Ishikawa (cell line): ENCODE data around the gene P3H1.

ENCODE experiments used
- CEBPB ChIP-seq: IDR thresholded peaks from 2 replicates; pipeline ENCODE4 v1.6.1; 2012
- CREB1 ChIP-seq: IDR thresholded peaks from 2 replicates; pipeline ENCODE4 v1.6.1; 2012; ENCODE audit warnings: low read depth
- EGR1 ChIP-seq: IDR thresholded peaks from 2 replicates; pipeline ENCODE4 v1.6.1; 2012
- FOXM1 ChIP-seq: IDR thresholded peaks from 2 replicates; pipeline ENCODE4 v1.6.1; 2012; ENCODE audit warnings: low read depth, borderline replicate concordance
- RAD21 ChIP-seq: IDR thresholded peaks from 2 replicates; pipeline ENCODE4 v1.6.1; 2012; ENCODE audit warnings: low read depth
- TF ChIP-seq, protein P1 (sequence below): IDR thresholded peaks from 2 replicates; pipeline ENCODE4 v1.6.1; 2012; ENCODE audit warnings: low read depth, mild to moderate bottlenecking

DNA sequence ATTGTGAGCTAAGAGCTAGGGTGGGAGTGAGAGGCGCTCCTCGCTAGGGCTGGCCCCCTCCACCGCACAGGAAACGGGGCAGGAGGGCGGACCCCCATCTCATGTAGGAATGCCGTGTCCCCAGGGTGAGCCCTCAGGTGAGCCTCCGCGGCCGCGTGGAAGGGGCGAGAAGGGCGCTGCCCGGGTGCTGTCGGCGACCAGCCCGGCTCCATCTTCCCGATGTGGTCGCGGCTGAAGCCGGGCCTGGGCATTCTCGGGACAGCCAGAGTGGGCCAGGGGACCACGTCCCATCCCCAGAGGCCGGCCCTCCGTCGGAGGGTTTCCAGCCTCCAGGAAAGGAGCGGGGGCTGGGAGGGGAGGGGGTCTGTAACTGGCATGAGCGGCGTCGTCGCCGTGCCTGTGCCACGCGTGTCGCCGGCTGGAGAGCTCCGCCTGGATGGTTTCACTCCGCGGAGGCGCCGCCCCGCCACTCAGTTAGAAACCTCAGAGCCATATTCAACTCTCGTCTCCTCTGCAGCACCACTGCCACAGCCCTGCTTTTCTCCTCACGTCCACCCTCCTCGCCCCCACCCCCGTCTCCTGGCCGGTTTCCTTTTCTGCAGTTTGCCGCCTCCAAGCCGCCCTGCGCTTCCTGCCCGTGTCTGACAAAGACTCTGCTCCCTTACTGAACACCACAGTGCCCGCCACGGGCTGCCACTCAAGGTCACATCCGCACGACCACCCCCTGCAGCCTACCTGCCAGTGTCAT lies 18.3 kb upstream of the P3H1 start, which contains the start of gene TMEM269:
- TF ChIP-seq, protein P1, sequence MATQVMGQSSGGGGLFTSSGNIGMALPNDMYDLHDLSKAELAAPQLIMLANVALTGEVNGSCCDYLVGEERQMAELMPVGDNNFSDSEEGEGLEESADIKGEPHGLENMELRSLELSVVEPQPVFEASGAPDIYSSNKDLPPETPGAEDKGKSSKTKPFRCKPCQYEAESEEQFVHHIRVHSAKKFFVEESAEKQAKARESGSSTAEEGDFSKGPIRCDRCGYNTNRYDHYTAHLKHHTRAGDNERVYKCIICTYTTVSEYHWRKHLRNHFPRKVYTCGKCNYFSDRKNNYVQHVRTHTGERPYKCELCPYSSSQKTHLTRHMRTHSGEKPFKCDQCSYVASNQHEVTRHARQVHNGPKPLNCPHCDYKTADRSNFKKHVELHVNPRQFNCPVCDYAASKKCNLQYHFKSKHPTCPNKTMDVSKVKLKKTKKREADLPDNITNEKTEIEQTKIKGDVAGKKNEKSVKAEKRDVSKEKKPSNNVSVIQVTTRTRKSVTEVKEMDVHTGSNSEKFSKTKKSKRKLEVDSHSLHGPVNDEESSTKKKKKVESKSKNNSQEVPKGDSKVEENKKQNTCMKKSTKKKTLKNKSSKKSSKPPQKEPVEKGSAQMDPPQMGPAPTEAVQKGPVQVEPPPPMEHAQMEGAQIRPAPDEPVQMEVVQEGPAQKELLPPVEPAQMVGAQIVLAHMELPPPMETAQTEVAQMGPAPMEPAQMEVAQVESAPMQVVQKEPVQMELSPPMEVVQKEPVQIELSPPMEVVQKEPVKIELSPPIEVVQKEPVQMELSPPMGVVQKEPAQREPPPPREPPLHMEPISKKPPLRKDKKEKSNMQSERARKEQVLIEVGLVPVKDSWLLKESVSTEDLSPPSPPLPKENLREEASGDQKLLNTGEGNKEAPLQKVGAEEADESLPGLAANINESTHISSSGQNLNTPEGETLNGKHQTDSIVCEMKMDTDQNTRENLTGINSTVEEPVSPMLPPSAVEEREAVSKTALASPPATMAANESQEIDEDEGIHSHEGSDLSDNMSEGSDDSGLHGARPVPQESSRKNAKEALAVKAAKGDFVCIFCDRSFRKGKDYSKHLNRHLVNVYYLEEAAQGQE = no peak
- TF ChIP-seq CEBPB (no peak), RAD21 (no peak), FOXM1 (no peak), CREB1 (no peak), EGR1 (no peak)
